MM.1S (cell line): Measurements from ENCODE around the gene PTPN22.

Experiments
- DNase-seq: peaks from one replicate; pipeline ENCODE4 v3.0.0-alpha.2; 2015
- H2AFZ ChIP-seq: fragments of 300-600 bp; sonication (generic); 2 replicates; pipeline ENCODE4 v1.6.0; 2016; ENCODE audit warnings: antibody characterized with exemption, low read length
- H3F3A ChIP-seq: fragments of 300-600 bp; sonication (generic); 2 replicates; pipeline ENCODE4 v1.6.1; 2016; ENCODE audit warnings: mild to moderate bottlenecking, antibody characterized with exemption, low read length, moderate library complexity, mixed read lengths; ENCODE audit not compliant: insufficient read depth
- H3K27ac ChIP-seq: fragments of 300-600 bp; sonication (generic); 2 replicates; pipeline ENCODE4 v1.5.1; 2016; ENCODE audit warnings: mild to moderate bottlenecking, low read length
- H3K27me3 ChIP-seq: fragments of 300-600 bp; sonication (generic); replicated peaks from 2 replicates; pipeline ENCODE4 v1.6.0; 2016; ENCODE audit warnings: low read length; ENCODE audit not compliant: insufficient read depth
- H3K36me3 ChIP-seq: fragments of 300-600 bp; sonication (generic); replicated peaks from 2 replicates; pipeline ENCODE4 v1.6.1; 2016; ENCODE audit warnings: mild to moderate bottlenecking, low read length, mixed read lengths; ENCODE audit not compliant: insufficient read depth
- H3K4me1 ChIP-seq: fragments of 300-600 bp; sonication (generic); 2 replicates; pipeline ENCODE4 v1.6.1; 2016; ENCODE audit warnings: low read length, mixed read lengths
- H3K4me2 ChIP-seq: fragments of 300-600 bp; sonication (generic); 2 replicates; pipeline ENCODE4 v1.6.0; 2016; ENCODE audit warnings: low read depth, low read length
- H3K4me3 ChIP-seq: fragments of 300-600 bp; sonication (generic); 2 replicates; pipeline ENCODE4 v1.5.1; 2016; ENCODE audit warnings: low read length, mixed read lengths
- H3K79me2 ChIP-seq: fragments of 300-600 bp; sonication (generic); 2 replicates; pipeline ENCODE4 v1.6.1; 2016; ENCODE audit warnings: mixed run types, low read length, mixed read lengths
- H3K9ac ChIP-seq: fragments of 300-600 bp; sonication (generic); 2 replicates; pipeline ENCODE4 v1.6.1; 2016; ENCODE audit warnings: low read length, mixed read lengths
- H3K9me2 ChIP-seq: fragments of 300-600 bp; sonication (generic); replicated peaks from 2 replicates; pipeline ENCODE4 v1.6.1; 2016; ENCODE audit warnings: mild to moderate bottlenecking, low read length, mixed read lengths; ENCODE audit not compliant: insufficient read depth
- H3K9me3 ChIP-seq: fragments of 300-600 bp; sonication (generic); replicated peaks from 2 replicates; pipeline ENCODE4 v1.6.1; 2016; ENCODE audit warnings: mild to moderate bottlenecking, low read length, mixed read lengths; ENCODE audit not compliant: insufficient read depth
- H4K20me1 ChIP-seq: fragments of 300-600 bp; sonication (generic); 2 replicates; pipeline ENCODE4 v1.6.1; 2016; ENCODE audit warnings: mild to moderate bottlenecking, low read length, moderate library complexity, mixed read lengths; ENCODE audit not compliant: insufficient read depth
- CTCF ChIP-seq: fragments of 300-600 bp; sonication (generic); IDR thresholded peaks from 2 replicates; pipeline ENCODE4 v1.5.1; 2016; ENCODE audit warnings: antibody characterized with exemption, low read length, mixed read lengths
- EZH2 ChIP-seq: fragments of 300-600 bp; sonication (generic); optimal IDR thresholded peaks from 2 replicates; pipeline ENCODE3; 2017; ENCODE audit warnings: low read depth, mild to moderate bottlenecking, antibody characterized with exemption, low read length, mixed read lengths
- EZH2phosphoT487 ChIP-seq: fragments of 300-600 bp; sonication (generic); IDR thresholded peaks from 2 replicates; pipeline ENCODE4 v1.6.1; 2018; ENCODE audit warnings: antibody characterized with exemption, low read length

Gene PTPN22

GRCh38 chr1:113768916-113769600, 102.5 kb downstream of the PTPN22 start:
- Histone ChIP-seq H3K4me3 (no peak overlapping the region), H3K9me2 (no peaks in the 10 kb centered on the region), H3K27me3 (no peaks in the 10 kb centered on the region), H3K4me1 (0 out of 2 replicates have a peak, but pooled peaks cover 14% of the 10 kb centered on the region), H3K27ac (no peak overlapping the region), H2AFZ (no peak overlapping the region), H3K4me2 (no peak overlapping the region), H4K20me1 (no peaks in the 10 kb centered on the region), H3K9ac (no peak overlapping the region), H3K36me3 (no peaks in the 10 kb centered on the region), H3F3A (no peaks in the 10 kb centered on the region), H3K9me3 (no peaks in the 10 kb centered on the region), H3K79me2 (no peaks in the 10 kb centered on the region)
- no peak for DNase-seq
- TF ChIP-seq EZH2 (no peak), EZH2phosphoT487 (no peak), CTCF (no peak)

- Histone ChIP-seq H3K4me2 (no peak overlapping the region), H2AFZ (no peak overlapping the region), H3K9me2 (no peaks in the 10 kb centered on the region), H3K4me3 (no peak overlapping the region), H3K9me3 (no peaks in the 10 kb centered on the region), H3K9ac (no peak overlapping the region), H3F3A (0 out of 2 replicates have a peak, but pooled peaks cover under 1% of the 10 kb centered on the region), H3K79me2 (no peaks in the 10 kb centered on the region), H4K20me1 (no peaks in the 10 kb centered on the region), H3K27me3 (no peaks in the 10 kb centered on the region), H3K4me1 (0 out of 2 replicates have a peak, but pooled peaks cover 14% of the 10 kb centered on the region), H3K27ac (no peak overlapping the region), H3K36me3 (no peaks in the 10 kb centered on the region)
- TF ChIP-seq CTCF: no peak
- no peak for TF ChIP-seq EZH2
- no peak for TF ChIP-seq EZH2phosphoT487
- DNase-seq: no peak
Measured at GRCh38 chr1:113765306-113766230, 105.9 kb downstream of the PTPN22 start.
